ENCODE measurements around the gene LRP8. TPM values are rescaled to one million over a fixed set of nuclear protein-coding genes. Genes with fewer than 3 reads are reported as not detected.

Gene LRP8
- total and polyA plus RNA-seq, 2 donors from 2014 or later: 1.4 to 6.9 TPM

DNA sequence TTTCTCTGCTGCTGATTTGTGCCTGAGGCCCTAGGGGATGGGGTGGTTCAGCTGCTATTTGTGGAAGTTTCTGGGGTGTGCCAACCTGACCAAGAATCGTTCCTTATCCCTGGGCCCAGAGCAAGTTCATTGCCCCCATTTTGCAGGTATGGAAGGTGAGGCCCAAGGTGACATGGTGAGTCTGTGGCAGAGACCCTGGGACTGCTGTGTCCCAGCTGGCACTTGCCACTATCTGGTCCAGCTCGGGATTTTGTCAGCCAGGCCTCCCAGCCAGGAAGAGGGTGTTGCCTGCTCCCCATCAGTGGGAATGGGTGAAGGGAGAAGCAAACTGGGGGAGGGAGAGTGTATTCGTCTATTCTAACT, 18.9 kb upstream of the LRP8 start:
- no peak overlapping the region for H3K4me3 ChIP-seq (ENCODE audit: low read length in 3 of 3)
- DNase-seq (no peak), FAIRE-seq (no peak)
- H3K4me1 ChIP-seq (ENCODE audit: control insufficient read depth in 2 of 3, insufficient read depth in 2 of 3, low read depth in 1 of 3, low read length in 3 of 3): no peaks in the 10 kb centered on the region
- no peaks in the 10 kb centered on the region for H3K27me3 ChIP-seq (ENCODE audit: control insufficient read depth, insufficient read depth, low read length)
- no peak overlapping the region for H3K9ac ChIP-seq (ENCODE audit: low read length in 3 of 3)
- intact Hi-C loops (cut with DNase I): no loop called here
- no peak overlapping the region for H3K27ac ChIP-seq (ENCODE audit: low read depth in 2 of 2, low read length in 2 of 2)
- H3K9me3 ChIP-seq (ENCODE audit: control insufficient read depth in 2 of 3, insufficient read depth in 1 of 3, low read length in 3 of 3): no peaks in the 10 kb centered on the region
- H3K36me3 ChIP-seq (ENCODE audit: control insufficient read depth in 2 of 3, insufficient read depth in 3 of 3, low read length in 3 of 3): no peaks in the 10 kb centered on the region
- TF ChIP-seq, protein P1, sequence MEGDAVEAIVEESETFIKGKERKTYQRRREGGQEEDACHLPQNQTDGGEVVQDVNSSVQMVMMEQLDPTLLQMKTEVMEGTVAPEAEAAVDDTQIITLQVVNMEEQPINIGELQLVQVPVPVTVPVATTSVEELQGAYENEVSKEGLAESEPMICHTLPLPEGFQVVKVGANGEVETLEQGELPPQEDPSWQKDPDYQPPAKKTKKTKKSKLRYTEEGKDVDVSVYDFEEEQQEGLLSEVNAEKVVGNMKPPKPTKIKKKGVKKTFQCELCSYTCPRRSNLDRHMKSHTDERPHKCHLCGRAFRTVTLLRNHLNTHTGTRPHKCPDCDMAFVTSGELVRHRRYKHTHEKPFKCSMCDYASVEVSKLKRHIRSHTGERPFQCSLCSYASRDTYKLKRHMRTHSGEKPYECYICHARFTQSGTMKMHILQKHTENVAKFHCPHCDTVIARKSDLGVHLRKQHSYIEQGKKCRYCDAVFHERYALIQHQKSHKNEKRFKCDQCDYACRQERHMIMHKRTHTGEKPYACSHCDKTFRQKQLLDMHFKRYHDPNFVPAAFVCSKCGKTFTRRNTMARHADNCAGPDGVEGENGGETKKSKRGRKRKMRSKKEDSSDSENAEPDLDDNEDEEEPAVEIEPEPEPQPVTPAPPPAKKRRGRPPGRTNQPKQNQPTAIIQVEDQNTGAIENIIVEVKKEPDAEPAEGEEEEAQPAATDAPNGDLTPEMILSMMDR (IDR thresholded peaks at IDR 0.05; ENCODE audit: borderline replicate concordance, extremely low read depth, insufficient read depth): no peak

DNA sequence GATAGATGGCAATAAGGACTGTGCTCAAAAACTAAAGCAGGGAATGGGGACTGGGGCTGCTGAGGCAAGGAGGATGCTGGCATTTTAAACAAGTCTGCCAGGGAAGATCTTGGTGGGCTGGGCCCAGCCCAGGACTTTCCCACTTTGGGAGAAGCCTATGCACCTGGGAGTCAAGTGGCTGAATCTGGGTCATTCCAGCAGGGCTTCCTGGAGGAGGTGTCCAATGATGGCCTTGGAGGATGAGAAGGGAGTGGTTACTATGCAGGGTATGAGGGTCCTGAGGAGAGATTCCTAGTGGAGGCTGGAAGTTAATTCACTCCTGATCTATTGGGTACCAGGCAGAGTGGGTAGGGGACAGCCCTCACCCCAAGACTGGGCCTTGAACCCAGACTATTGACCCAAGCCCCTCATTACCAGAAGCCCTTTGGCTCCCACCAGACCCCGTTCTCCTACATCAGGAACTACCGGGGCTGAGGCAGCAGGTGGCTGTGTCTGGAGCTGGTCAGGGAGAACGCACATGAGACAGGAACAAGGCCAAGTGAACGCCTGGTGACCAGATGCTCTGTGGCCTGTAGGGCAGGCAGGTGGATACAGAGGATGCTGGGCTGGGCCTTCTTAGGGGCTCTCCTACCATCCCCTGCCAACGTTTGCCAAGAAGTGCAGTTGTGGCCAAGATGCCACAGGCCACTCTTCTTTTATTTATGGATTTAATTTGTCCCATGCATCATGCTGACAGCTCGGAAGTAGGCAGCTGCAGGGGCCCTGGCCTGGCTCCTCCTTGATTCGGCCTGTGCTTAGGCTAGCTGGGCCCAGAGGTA, 18.3 kb upstream of the LRP8 start:
- Histone ChIP-seq H3K9me3 (ENCODE audit: control insufficient read depth in 2 of 3, insufficient read depth in 1 of 3, low read length in 3 of 3) (no peaks in the 10 kb centered on the region), H3K27me3 (ENCODE audit: control insufficient read depth, insufficient read depth, low read length) (no peaks in the 10 kb centered on the region), H3K4me1 (ENCODE audit: control insufficient read depth in 2 of 3, insufficient read depth in 2 of 3, low read depth in 1 of 3, low read length in 3 of 3) (no peaks in the 10 kb centered on the region), H3K9ac (ENCODE audit: low read length in 3 of 3) (no peak overlapping the region), H3K27ac (ENCODE audit: low read depth in 2 of 2, low read length in 2 of 2) (no peak overlapping the region), H3K36me3 (ENCODE audit: control insufficient read depth in 2 of 3, insufficient read depth in 3 of 3, low read length in 3 of 3) (no peaks in the 10 kb centered on the region), H3K4me3 (ENCODE audit: low read length in 3 of 3) (no peak overlapping the region)
- intact Hi-C loops (cut with DNase I): no loop called here
- TF ChIP-seq, protein P1 (IDR thresholded peaks at IDR 0.05; ENCODE audit: borderline replicate concordance, extremely low read depth, insufficient read depth): no peak
- peak in 3 of 5 donors; percentile 9 to 41 (median 31) for DNase-seq
- FAIRE-seq: no peak

DNA sequence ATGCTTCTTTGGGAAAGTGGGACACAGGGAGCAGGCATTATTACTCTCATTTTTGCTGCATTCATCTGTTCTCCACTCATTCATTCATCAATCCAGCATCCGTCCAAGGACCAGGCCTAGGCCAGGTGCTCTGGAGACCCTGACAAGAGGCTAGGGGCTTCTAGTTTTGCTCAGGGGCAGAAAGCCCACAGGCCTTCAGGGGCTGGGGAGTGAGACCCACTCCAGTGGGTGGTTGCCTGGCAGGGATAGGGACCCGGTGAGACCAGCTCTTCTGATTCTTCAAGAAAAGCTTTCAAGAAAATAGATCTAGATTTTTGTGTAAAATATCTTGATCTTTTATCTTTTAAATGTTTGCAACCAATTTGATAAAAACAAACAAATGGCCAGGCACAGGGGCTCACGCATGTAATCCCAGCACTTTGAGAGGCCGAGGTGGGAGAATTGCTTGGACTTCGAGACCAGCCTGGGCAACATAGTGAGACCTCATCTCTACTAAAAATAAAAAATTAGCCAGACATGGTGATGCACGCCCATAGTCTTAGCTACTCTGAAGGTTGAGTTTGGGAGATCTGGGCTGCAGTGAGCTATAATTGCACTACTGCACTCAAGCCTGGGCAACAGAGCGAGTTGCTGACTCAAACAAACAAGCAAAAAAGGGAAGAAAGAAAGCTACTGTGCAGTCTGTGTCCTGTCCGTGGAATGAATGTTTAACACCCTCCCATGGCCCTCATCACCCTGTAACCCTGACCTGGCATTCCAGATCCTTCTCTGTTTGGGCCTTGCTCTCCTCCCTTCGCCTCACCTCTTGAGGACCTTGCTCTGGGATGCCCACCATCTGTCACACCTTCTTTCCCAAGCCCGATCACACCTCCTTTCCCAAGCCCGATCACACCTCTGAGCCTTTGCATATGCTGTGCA, 17.3 kb upstream of the LRP8 start:
- intact Hi-C loops (cut with DNase I): no loop called here
- Histone ChIP-seq H3K9me3 (ENCODE audit: control insufficient read depth in 2 of 3, insufficient read depth in 1 of 3, low read length in 3 of 3) (no peaks in the 10 kb centered on the region), H3K27me3 (ENCODE audit: control insufficient read depth, insufficient read depth, low read length) (no peaks in the 10 kb centered on the region), H3K27ac (ENCODE audit: low read depth in 2 of 2, low read length in 2 of 2) (no peak overlapping the region), H3K4me1 (ENCODE audit: control insufficient read depth in 2 of 3, insufficient read depth in 2 of 3, low read depth in 1 of 3, low read length in 3 of 3) (no peaks in the 10 kb centered on the region), H3K36me3 (ENCODE audit: control insufficient read depth in 2 of 3, insufficient read depth in 3 of 3, low read length in 3 of 3) (no peaks in the 10 kb centered on the region), H3K4me3 (ENCODE audit: low read length in 3 of 3) (no peak overlapping the region), H3K9ac (ENCODE audit: low read length in 3 of 3) (no peak overlapping the region)
- DNase-seq (peak in 3 of 5 donors; percentile 5 to 23 (median 20)), FAIRE-seq (no peak)
- TF ChIP-seq, protein P1 (IDR thresholded peaks at IDR 0.05; ENCODE audit: borderline replicate concordance, extremely low read depth, insufficient read depth): no peak

Measured in kidney (tissue), 14 donors.